ENCODE results near the gene AOPEP.

The AOPEP gene

GRCh38 chr9:95055851-95056551, 329.5 kb downstream of the AOPEP start:
- intact Hi-C loops (cut with DNase I), result no loop called here
- peak in 4 of 10 donors; percentile 39 to 91 (median 60) for DNase-seq

GRCh38 chr9:95057101-95057500, 330.6 kb downstream of the AOPEP start:
- intact Hi-C loops (cut with DNase I), result no loop called here
- peak in 1 of 10 donors; percentile 67 for DNase-seq

- DNase-seq, result peak in 1 of 10 donors; percentile 68
- intact Hi-C loops (cut with DNase I), result no loop called here
Measured at GRCh38 chr9:95058121-95058785, 331.8 kb downstream of the AOPEP start.

GRCh38 chr9:95058795-95059386, 332.4 kb downstream of the AOPEP start:
- intact Hi-C loops (cut with DNase I), result no loop called here
- DNase-seq, result peak in 1 of 10 donors; percentile 57

- no peak for DNase-seq
- intact Hi-C loops (cut with DNase I), result no loop called here
Measured at GRCh38 chr9:95060234-95060633, 333.7 kb downstream of the AOPEP start.

- no peak for DNase-seq
- intact Hi-C loops (cut with DNase I), result no loop called here
Measured at GRCh38 chr9:95060916-95061315, 334.4 kb downstream of the AOPEP start.

GRCh38 chr9:95061916-95062595, 335.6 kb downstream of the AOPEP start:
- intact Hi-C loops (cut with DNase I), result no loop called here
- DNase-seq, result peak in 1 of 10 donors; percentile 85

- no peak for DNase-seq
- intact Hi-C loops (cut with DNase I), result no loop called here
Measured at GRCh38 chr9:95062596-95063065, 336.1 kb downstream of the AOPEP start.

GRCh38 chr9:95063300-95063699, 336.8 kb downstream of the AOPEP start:
- DNase-seq, result no peak
- intact Hi-C loops (cut with DNase I), result no loop called here

GRCh38 chr9:95065224-95065623, 338.7 kb downstream of the AOPEP start:
- DNase-seq, result peak in 2 of 10 donors; percentile 71 to 85

GRCh38 chr9:95067057-95067456, 340.6 kb downstream of the AOPEP start:
- no peak for DNase-seq
- intact Hi-C loops (cut with DNase I), result no loop called here

More at GRCh38 chr9:95065224-95065623, 338.7 kb downstream of the AOPEP start:
- intact Hi-C loops (cut with DNase I), result no loop called here

GRCh38 chr9:95067897-95068296, 341.4 kb downstream of the AOPEP start:
- DNase-seq, result no peak
- intact Hi-C loops (cut with DNase I), result no loop called here

- intact Hi-C loops (cut with DNase I), result no loop called here
- DNase-seq, result peak in 2 of 10 donors; percentile 72 to 85
Measured at GRCh38 chr9:95070549-95071021, 344.1 kb downstream of the AOPEP start.

- no peak for DNase-seq
Measured at GRCh38 chr9:95071450-95071849, 345.0 kb downstream of the AOPEP start.

GRCh38 chr9:95071925-95072324, 345.4 kb downstream of the AOPEP start:
- intact Hi-C loops (cut with DNase I), result no loop called here
- DNase-seq, result peak in 1 of 10 donors; percentile 53

More at GRCh38 chr9:95071450-95071849, 345.0 kb downstream of the AOPEP start:
- intact Hi-C loops (cut with DNase I), result no loop called here

GRCh38 chr9:95073042-95073607, 346.6 kb downstream of the AOPEP start:
- intact Hi-C loops (cut with DNase I), result no loop called here
- DNase-seq, result peak in 3 of 10 donors; percentile 17 to 84 (median 66)

- DNase-seq, result peak in 2 of 10 donors; percentile 23 to 52
- intact Hi-C loops (cut with DNase I), result no loop called here
Measured at GRCh38 chr9:95073918-95074317, 347.4 kb downstream of the AOPEP start.

- intact Hi-C loops (cut with DNase I), result no loop called here
- peak in 2 of 10 donors; percentile 40 to 63 for DNase-seq
Measured at GRCh38 chr9:95074632-95075031, 348.1 kb downstream of the AOPEP start.

- intact Hi-C loops (cut with DNase I), result no loop called here
- peak in 2 of 10 donors; percentile 62 to 72 for DNase-seq
Measured at GRCh38 chr9:95075700-95076099, 349.2 kb downstream of the AOPEP start.

GRCh38 chr9:95076696-95077052, 350.2 kb downstream of the AOPEP start:
- no peak for DNase-seq
- intact Hi-C loops (cut with DNase I), result no loop called here
